Ovary (tissue), 9 donors: ENCODE data around the gene TRIOBP. TPM values are rescaled to one million over a fixed set of nuclear protein-coding genes. Genes with fewer than 3 reads are reported as not detected.

ENCODE experiments used
- DNase-seq, 5 donors: peaks; one replicate each; pipeline ENCODE4 v3.0.0-alpha.2; 2019 to 2020
- H3K27ac ChIP-seq, 2 donors: fragments of 200-600 bp; one replicate each; pipeline versions ENCODE4 v1.5.1 to v1.8.0; 2019 to 2022
- H3K27me3 ChIP-seq: fragments of 200-600 bp; one replicate; pipeline ENCODE4 v1.8.0; 2022
- H3K36me3 ChIP-seq: fragments of 200-600 bp; sonication (generic); one replicate; pipeline ENCODE4 v1.5.1; 2019
- H3K4me1 ChIP-seq: one replicate; pipeline ENCODE4 v1.8.1; 2013; ENCODE audit warnings: mild to moderate bottlenecking, moderate library complexity; ENCODE audit not compliant: insufficient read depth
- H3K4me3 ChIP-seq: fragments of 200-600 bp; sonication (generic); one replicate; pipeline ENCODE4 v1.5.1; 2017
- H3K9me3 ChIP-seq, 2 donors: fragments of 200-600 bp in 1 of 2; sonication (generic) in 1 of 2; one replicate each; pipeline versions ENCODE4 v1.5.1 to v1.8.1; 2013 to 2019; ENCODE audit warnings: mild to moderate bottlenecking in 1 of 2, moderate library complexity in 1 of 2
- EP300 ChIP-seq: sonication (generic); formaldehyde crosslinking; IDR thresholded peaks from one replicate; pipeline ENCODE4 v1.6.1; 2017; ENCODE audit warnings: antibody characterized with exemption
- POLR2A ChIP-seq: fragments of 450-650 bp; IDR thresholded peaks from one replicate; pipeline ENCODE4 v1.6.1; 2017; ENCODE audit warnings: antibody characterized with exemption, mild to moderate bottlenecking, moderate library complexity
- WGBS, 3 donors: extraction: QIAGEN DNeasy Blood & Tissue Kit in 1 of 3; methylation state at CpG; one replicate each; pipeline versions ENCODE4 v1.1.5 to v1.1.7; 2013 to 2017; 5-methylcytosine and 5-hydroxymethylcytosine counted together
- intact Hi-C, 4 donors: fragments of 100-400 bp; cut with DNase I; formaldehyde crosslinking; loops; one replicate each; pipeline versions ENCODE4 v1.11.0 to v1.15.1; 2022 to 2023
- polyA plus RNA-seq, 2 donors: library from polyadenylated mRNA; stranded (reverse); fragments of 200-250 nt in 1 of 2; fragments of 350-450 nt in 1 of 2; fragmentation: Illumina TruSeq in 1 of 2; extraction: RNeasy Lipid Tissue Mini Kit (QIAGEN cat#74804) in 1 of 2; gene quantifications; one replicate each; pipeline ENCODE4 v1.2.3, GENCODE V29; 2013 to 2014
- total RNA-seq, 7 donors: library from RNA; depleted of rRNA in 2 of 7; stranded (reverse); fragments of >200 nt in 2 of 7; fragmentation: NEBNext Ultra II Directional in 3 of 7; extraction: Animal tissue kit (Norgen Biotek cat#: 25700) in 3 of 7; gene quantifications; one replicate each; pipeline versions ENCODE4 v1.1.0 to v1.2.4, GENCODE V29; 2016 to 2023
- TF ChIP-seq, protein P1 (sequence below), 3 donors: fragments of 450-650 bp in 2 of 3; fragments of 200-600 bp in 1 of 3; IDR thresholded peaks; one replicate each; pipeline versions ENCODE4 v1.5.1 to v1.8.0; 2016 to 2022; ENCODE audit warnings: antibody characterized with exemption in 3 of 3, mild to moderate bottlenecking in 1 of 3
- donor health status: DM: no; HTN: no; CAD: no; lungs with moderate emphysema.
- donor health status: DM: no; HTN: no; CAD: no.
- donor health status: Bipolar disorder and iron deficiency.
- donor health status: DM: yes; HTN: yes; CAD: no.
- donor health status: DM: no; HTN: no; CAD: no.
- donor health status: DM: yes; HTN: yes; CAD: no.

Gene TRIOBP
- total and polyA plus RNA-seq, 9 donors = 19.5 to 175 (median 86.8) TPM

DNA sequence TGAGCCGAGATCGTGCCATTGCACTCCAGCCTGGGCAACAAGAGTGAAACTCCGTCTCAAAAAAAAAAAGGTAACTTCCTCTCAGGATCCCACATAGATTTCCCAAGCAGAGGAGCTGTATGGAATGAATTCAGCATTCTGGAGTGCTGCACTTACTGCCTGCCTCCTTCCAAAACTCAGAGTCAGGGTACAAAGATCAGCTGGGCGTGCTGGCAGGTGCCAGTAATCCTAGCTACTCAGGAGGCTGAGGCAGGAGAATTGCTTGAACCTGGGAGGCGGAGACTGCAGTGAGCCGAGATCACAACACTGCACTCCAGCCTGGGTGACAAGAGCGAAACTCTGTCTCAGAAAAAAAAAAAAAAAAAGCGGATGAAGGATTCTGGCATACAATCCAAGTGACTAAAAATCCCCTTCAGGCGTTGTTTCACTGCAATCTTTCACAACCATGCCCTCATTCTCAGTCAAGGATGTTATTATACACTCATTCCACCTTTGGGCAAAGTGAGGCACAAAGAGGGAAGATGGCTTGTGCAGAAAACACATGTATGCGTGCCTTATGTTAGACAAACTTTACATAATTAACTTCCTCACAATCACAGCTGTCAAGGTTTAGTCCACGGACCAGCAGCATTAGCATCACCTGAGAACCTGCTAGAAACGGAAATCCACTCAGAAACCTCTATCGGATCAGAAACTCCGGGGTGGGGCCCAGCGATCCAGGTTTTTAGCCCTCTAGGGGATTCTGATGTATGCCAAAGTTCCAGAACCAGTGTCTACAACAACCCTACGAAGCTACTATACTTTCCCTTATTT is 11.8 kb upstream of the TRIOBP start:
- no peak overlapping the region for H3K4me3 ChIP-seq
- 75 to 78% (median 75%) methylated on average over 16 of the region's 16 CpGs for WGBS, 3 donors
- intact Hi-C loops = loop anchor here in 2 of 4 donors (5.0 to 10.0 kb wide), 2 partner anchors 43 to 90 kb away; no protein-coding TSS in a partner anchor
- peaks cover 2% of the 10 kb centered on the region for H3K4me1 ChIP-seq
- H3K36me3 ChIP-seq = no peaks in the 10 kb centered on the region
- H3K27me3 ChIP-seq = no peaks in the 10 kb centered on the region
- H3K27ac ChIP-seq = no peak overlapping the region
- no peak for DNase-seq
- TF ChIP-seq POLR2A (no peak), EP300 (no peak)
- TF ChIP-seq, protein P1, sequence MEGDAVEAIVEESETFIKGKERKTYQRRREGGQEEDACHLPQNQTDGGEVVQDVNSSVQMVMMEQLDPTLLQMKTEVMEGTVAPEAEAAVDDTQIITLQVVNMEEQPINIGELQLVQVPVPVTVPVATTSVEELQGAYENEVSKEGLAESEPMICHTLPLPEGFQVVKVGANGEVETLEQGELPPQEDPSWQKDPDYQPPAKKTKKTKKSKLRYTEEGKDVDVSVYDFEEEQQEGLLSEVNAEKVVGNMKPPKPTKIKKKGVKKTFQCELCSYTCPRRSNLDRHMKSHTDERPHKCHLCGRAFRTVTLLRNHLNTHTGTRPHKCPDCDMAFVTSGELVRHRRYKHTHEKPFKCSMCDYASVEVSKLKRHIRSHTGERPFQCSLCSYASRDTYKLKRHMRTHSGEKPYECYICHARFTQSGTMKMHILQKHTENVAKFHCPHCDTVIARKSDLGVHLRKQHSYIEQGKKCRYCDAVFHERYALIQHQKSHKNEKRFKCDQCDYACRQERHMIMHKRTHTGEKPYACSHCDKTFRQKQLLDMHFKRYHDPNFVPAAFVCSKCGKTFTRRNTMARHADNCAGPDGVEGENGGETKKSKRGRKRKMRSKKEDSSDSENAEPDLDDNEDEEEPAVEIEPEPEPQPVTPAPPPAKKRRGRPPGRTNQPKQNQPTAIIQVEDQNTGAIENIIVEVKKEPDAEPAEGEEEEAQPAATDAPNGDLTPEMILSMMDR (IDR thresholded peaks at IDR 0.05) = no peak
- H3K9me3 ChIP-seq = no peaks in the 10 kb centered on the region

DNA sequence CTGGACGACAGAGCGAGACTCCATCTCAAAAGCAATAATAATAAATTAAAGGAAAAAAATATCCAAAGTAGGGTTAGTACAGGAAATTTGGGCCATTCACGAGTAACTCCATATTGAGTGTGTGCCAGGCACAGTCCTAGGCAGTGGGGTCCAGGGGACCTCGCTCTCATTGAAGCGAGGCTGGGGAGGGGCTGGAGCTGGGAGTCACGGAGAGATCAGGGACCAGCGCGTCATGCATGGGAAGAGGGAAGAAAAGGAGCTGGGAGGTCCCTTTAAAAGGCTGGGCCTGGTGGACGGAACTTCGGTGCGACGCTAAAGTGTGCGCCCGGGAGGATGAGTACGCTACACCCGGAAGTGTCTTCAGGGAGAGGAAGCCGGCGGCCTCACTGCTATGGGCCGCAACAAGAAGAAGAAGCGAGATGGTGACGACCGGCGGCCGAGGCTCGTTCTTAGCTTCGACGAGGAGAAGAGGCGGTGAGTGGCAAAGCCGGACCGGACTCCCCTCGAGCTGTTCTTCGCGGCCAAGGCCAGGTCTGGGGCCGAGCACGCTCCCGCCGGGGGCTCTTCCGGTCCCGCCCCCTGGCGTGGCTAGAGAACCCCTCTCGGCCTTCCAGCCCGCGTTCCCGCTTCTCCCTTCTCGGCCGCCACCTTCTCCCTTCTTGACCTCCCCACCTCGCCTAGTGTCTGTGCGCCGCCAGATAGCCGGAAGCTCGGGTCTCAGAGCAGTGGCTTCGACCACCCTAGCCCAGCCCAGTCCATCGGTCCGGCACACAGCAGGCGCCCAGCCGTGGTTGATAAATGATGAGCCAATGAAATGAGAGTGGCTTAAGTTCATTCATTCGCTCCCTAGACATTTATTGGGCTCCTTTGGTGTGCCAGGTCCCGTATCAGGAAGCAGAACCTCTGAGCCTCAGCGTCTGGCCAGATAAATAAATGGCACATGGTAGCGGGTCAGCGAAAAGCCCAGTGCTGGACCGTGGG is 10.6 kb upstream of the TRIOBP start, which contains the start of gene NOL12:
NOL12 (plus strand) TSS at position 342 of the 981 bp plus-strand sequence; CDS start at position 392, 50 bp downstream.
- peak within 1 kb of the TSS; percentile 73 for H3K4me3 ChIP-seq
- intact Hi-C loops = loop anchor here in 1 of 4 donors (10.0 kb wide), 1 partner anchor 89 kb away; no protein-coding TSS in a partner anchor
- H3K27ac ChIP-seq = peak within 1 kb of the TSS; percentile 76 to 82
- no peaks in the 10 kb centered on the region for H3K9me3 ChIP-seq
- TF ChIP-seq, protein P1 (IDR thresholded peaks at IDR 0.05) = peak in 1 of 3 donors; percentile 35
- TF ChIP-seq POLR2A (peak; percentile 57), EP300 (no peak)
- WGBS, 3 donors = 1% methylated on average over 62 of the region's 62 CpGs
- no peaks in the 10 kb centered on the region for H3K27me3 ChIP-seq
- DNase-seq = peak; percentile 71 to 88 (median 79)
- no peaks in the 10 kb centered on the region for H3K36me3 ChIP-seq
- H3K4me1 ChIP-seq = peaks cover 2% of the 10 kb centered on the region

DNA sequence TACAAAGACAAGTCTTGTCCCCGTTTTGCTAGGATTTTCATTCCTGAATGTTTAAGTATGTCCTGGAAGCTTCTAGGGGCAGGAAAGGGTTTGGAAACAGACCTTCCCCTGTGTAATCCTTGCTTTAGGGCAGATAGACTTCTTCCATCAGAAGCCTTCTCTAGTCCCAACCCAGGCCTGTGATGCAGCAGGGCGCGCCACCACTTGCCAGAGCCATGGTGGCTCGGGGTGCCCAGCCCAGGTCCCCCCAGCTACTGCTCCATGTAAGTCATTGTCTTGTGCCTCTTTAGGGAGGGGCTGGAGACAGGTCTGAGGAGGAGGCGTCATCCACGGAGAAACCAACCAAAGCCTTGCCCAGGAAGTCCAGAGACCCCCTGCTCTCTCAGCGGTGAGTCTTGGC is 6.4 kb upstream of the TRIOBP start:
- WGBS, 3 donors = 88 to 95% (median 92%) methylated on average over 7 of the region's 7 CpGs
- Histone ChIP-seq H3K36me3 (no peaks in the 10 kb centered on the region), H3K27ac (no peak overlapping the region), H3K27me3 (no peaks in the 10 kb centered on the region), H3K4me1 (peaks cover 2% of the 10 kb centered on the region), H3K4me3 (no peak overlapping the region), H3K9me3 (no peaks in the 10 kb centered on the region)
- intact Hi-C loops = no loop called here
- DNase-seq = no peak
- TF ChIP-seq, protein P1 (IDR thresholded peaks at IDR 0.05) = no peak
- no peak for TF ChIP-seq EP300
- no peak for TF ChIP-seq POLR2A

DNA sequence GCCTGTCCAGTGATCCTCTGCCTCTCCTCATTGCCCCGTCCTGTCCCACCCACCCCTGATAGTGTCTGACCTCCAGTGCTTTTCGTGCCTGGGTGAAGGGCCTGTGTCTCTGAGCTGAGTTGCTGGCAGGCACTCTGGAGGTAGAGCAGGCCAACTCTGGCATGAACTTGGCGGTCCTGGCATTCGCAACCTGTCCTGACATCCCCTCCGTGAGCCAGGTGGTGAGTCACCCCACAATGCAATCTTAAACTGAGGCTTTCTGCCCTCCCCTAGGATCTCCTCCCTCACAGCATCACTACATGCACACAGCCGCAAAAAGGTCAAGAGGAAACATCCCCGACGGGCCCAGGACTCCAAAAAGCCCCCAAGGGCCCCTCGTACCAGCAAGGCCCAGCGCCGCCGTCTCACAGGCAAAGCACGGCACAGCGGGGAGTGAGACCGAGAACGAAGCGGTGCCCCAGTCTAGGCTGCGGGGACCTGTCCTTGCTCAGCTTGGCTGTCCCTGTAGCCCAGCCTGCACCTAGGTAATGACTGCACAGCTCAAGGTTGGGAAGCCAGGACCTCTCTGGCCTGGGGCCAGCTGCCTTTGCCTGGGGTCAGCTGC is 5.8 kb upstream of the TRIOBP start:
- Histone ChIP-seq H3K36me3 (no peaks in the 10 kb centered on the region), H3K9me3 (no peaks in the 10 kb centered on the region), H3K4me3 (no peak overlapping the region), H3K27ac (no peak overlapping the region), H3K27me3 (no peaks in the 10 kb centered on the region), H3K4me1 (peaks cover 4% of the 10 kb centered on the region)
- intact Hi-C loops = no loop called here
- TF ChIP-seq, protein P1 (IDR thresholded peaks at IDR 0.05) = no peak
- TF ChIP-seq EP300 (no peak), POLR2A (no peak)
- no peak for DNase-seq
- 87 to 89% (median 89%) methylated on average over 17 to 18 of the region's 18 CpGs for WGBS, 3 donors
